GM12864 (cell line): Measurements from ENCODE around the gene PLXDC2.
"Not testable (repeated sequence)": the region's sequence is repeated elsewhere in the genome, so short reads cannot be mapped to it uniquely, and the experiment has no call there.

Experiments
- DNase-seq: peaks from one replicate; pipeline ENCODE4 v3.0.0-alpha.2; 2011; ENCODE audit warnings: low read depth
- H3K4me3 ChIP-seq: 2 replicates; pipeline ENCODE4 v1.5.1; 2011; ENCODE audit warnings: mild to moderate bottlenecking, low read depth, low read length, control low read depth
- TF ChIP-seq, protein P1 (sequence below): IDR thresholded peaks from 2 replicates; pipeline ENCODE4 v1.5.1; 2011; ENCODE audit warnings: low read depth, mild to moderate bottlenecking, moderate library complexity, low read length, control low read depth, inconsistent platforms; ENCODE audit errors: missing control alignments

PLXDC2 gene

GRCh38 chr10:19816411-19817230, at the start of gene PLXDC2:
TSS of gene PLXDC2 (plus strand) at chr10:19816432.
- H3K4me3 ChIP-seq = no peak within 1 kb of the TSS
- TF ChIP-seq, protein P1, sequence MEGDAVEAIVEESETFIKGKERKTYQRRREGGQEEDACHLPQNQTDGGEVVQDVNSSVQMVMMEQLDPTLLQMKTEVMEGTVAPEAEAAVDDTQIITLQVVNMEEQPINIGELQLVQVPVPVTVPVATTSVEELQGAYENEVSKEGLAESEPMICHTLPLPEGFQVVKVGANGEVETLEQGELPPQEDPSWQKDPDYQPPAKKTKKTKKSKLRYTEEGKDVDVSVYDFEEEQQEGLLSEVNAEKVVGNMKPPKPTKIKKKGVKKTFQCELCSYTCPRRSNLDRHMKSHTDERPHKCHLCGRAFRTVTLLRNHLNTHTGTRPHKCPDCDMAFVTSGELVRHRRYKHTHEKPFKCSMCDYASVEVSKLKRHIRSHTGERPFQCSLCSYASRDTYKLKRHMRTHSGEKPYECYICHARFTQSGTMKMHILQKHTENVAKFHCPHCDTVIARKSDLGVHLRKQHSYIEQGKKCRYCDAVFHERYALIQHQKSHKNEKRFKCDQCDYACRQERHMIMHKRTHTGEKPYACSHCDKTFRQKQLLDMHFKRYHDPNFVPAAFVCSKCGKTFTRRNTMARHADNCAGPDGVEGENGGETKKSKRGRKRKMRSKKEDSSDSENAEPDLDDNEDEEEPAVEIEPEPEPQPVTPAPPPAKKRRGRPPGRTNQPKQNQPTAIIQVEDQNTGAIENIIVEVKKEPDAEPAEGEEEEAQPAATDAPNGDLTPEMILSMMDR = no peak
- DNase-seq = no peak

DNA sequence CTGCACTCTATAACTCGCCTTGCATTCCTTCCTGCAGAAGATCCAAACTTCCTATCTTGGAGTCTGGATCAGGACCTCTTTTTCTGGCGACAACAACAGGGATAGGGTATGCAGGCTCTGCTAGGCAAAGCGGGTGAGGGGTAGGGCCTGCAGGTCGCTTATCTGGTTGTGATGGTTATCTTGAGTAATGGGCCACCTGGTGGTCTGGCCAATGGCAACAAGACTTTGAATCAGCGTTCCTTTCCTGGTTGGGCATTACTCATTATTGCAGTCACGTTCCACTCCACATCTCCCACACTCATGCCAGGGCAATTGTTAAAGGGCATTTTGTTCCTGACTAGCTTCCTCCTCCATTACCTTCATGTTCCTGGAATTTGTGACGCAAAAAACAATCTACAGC, 48.4 kb upstream of the PLXDC2 start:
- DNase-seq = no peak
- TF ChIP-seq, protein P1 = no peak
- no peak overlapping the region for H3K4me3 ChIP-seq

DNA sequence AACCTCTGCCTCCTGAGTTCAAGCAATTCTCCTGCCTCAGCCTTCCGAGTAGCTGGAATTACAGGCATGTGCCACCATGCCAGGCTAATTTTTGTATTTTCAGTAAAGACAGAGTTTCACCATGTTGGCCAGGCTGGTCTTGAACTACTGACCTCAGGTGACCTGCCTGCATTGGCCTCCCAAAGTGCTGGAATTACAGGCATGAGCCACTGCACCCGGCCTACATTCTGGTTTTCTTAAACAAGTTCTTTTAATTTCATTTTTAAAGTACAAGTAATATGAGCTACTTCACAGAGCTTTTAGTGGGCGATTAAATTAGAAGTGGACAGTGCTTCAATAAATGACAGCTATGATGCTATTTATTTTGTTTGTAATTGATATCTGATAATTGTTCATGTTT, 46.4 kb upstream of the PLXDC2 start:
- H3K4me3 ChIP-seq, DNase-seq: not testable (repeated sequence)

- H3K4me3 ChIP-seq = no peak overlapping the region
- TF ChIP-seq, protein P1 = no peak
- DNase-seq = no peak
These were observed 43.3 kb upstream of the PLXDC2 start for GRCh38 chr10:19772972-19773371.

DNA sequence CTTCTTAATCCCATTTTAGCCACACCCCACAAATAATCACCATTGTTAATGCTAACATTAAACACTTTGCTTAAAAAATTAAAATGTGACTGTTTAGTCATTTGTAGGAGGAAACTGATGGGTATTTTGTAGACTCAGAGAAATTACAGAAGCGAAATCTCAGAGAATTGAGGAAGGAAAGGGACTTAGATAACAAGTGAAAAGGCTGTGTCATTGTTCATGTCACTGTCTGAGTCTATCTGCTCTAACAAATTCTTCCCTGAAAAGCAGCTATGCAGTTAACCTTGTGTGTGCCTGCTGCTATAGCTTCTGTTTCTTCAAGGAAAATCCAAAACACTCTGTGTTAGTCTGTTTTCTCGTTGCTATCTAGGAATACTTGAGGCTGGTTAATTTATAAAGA, 40.9 kb upstream of the PLXDC2 start:
- TF ChIP-seq, protein P1 = no peak
- no peak overlapping the region for H3K4me3 ChIP-seq
- DNase-seq = no peak

- TF ChIP-seq, protein P1 = no peak
- no peak overlapping the region for H3K4me3 ChIP-seq
- DNase-seq = no peak
These were observed 38.4 kb upstream of the PLXDC2 start for GRCh38 chr10:19777806-19778205.

- TF ChIP-seq, protein P1 = no peak
- DNase-seq = no peak
- H3K4me3 ChIP-seq = no peak overlapping the region
These were observed 37.2 kb upstream of the PLXDC2 start for GRCh38 chr10:19778996-19779395.
